HG02943 (cell line): Measurements from ENCODE around the gene TEX38.

ENCODE experiments used
- ATAC-seq: cut with Tn5 transposase; IDR thresholded peaks from one replicate; pipeline ENCODE4 v1.9.1; 2021; ENCODE audit warnings: mild to moderate bottlenecking, low read depth, moderate library complexity; ENCODE audit not compliant: unreplicated experiment

Gene TEX38

GRCh38 chr1:46721204-46721603 is 49.5 kb downstream of the TEX38 start:
- no peak for ATAC-seq

DNA sequence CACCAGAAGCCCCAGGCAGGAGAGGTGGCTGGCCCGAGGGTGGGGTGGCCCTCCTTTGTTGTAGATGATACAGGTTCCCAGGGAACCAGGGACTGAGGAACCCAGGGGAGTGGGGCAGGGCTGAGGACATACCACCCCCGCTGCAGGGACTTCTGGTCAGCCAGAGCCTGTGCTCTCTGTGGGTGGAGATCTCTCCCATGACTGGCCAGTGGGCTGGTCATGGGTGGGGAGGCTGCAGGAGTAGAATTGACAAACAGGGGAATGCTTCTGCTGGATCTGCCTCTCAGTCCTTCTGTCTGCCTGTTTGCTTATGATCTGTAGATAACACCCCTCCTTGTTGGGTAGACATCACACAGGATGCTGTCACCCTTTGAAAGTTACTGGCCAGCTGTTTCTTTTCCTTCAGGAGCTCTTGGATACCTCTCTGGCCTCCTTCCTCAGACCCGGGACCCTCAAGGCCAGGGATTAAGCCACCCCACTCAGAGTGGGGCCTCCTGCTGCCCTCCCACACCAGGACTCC is 50.1 kb downstream of the TEX38 start:
- ATAC-seq: no peak
